ENCODE measurements around the gene ATP6V1B1.

ATP6V1B1 gene

DNA sequence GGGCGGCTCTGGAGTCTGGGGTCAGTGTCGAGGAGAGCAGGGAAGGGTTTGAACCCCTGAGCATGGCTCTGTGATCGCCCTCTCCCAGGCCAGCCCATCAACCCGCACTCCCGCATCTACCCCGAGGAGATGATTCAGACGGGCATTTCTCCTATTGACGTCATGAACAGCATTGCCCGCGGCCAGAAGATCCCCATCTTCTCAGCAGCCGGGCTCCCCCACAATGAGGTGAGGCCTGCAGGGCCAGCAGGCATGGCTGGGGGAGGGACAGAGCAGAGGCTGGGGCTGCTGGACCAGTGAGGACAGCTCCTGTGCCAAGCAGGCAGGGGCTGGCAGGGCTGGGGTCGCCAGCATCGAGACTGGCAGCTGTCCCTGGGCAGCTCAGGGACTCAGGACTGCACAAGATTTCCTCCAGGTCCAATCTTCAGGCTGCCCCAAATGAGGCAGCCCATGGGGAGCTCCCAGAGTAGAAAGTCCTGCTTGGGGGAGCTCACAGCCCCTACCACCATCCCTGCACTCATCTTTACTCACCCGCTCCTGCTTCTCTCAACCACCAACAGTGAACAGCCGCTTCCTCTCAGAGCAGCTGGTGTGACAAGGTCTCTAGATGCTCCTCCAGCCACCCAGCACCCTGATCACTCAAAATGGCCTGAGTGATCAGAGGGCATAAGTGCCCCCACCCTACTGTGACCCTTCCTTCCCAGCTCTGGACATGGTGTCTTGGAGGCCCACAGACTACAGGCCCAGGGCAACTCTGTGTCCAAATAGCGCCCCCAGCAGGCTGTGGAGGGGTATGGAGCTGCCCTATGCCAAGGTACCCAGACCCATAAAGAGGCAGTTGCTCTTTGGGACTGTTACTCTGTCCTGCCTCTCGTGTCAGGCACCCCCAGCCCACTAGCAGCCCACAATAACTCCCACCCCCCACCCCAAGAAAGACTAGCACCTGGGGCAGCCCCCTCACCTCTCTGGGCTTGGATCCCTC is 24.4 kb downstream of the ATP6V1B1 start:
- Histone ChIP-seq H3K27ac (ENCODE audit: insufficient read depth, low read depth, low read length, poor library complexity, severe bottlenecking) (no peak overlapping the region), H3K9me3 (ENCODE audit: control insufficient read depth, low read length) (no peaks in the 10 kb centered on the region), H3K4me1 (ENCODE audit: control insufficient read depth, insufficient read depth, low read length) (no peaks in the 10 kb centered on the region), H3K4me3 (ENCODE audit: insufficient read depth, low read depth, low read length) (no peak overlapping the region), H3K27me3 (ENCODE audit: control insufficient read depth, insufficient read depth, low read length, poor library complexity, severe bottlenecking) (peaks cover 38% of the 10 kb centered on the region), H3K36me3 (ENCODE audit: control insufficient read depth, insufficient read depth, low read length) (no peaks in the 10 kb centered on the region)
- WGBS, 2 experiments, result 87 to 88% methylated on average over 17 of the region's 17 CpGs

- no peak overlapping the region for H3K4me3 ChIP-seq (ENCODE audit: insufficient read depth, low read depth, low read length)
- 86 to 87% methylated on average over 14 of the region's 14 CpGs for WGBS, 2 experiments
- H3K36me3 ChIP-seq (ENCODE audit: control insufficient read depth, insufficient read depth, low read length), result no peaks in the 10 kb centered on the region
- no peaks in the 10 kb centered on the region for H3K9me3 ChIP-seq (ENCODE audit: control insufficient read depth, low read length)
- H3K27ac ChIP-seq (ENCODE audit: insufficient read depth, low read depth, low read length, poor library complexity, severe bottlenecking), result no peak overlapping the region
- H3K27me3 ChIP-seq (ENCODE audit: control insufficient read depth, insufficient read depth, low read length, poor library complexity, severe bottlenecking), result peaks cover 42% of the 10 kb centered on the region
- H3K4me1 ChIP-seq (ENCODE audit: control insufficient read depth, insufficient read depth, low read length), result no peaks in the 10 kb centered on the region
Measured at GRCh38 chr2:70960833-70961647, 25.3 kb downstream of the ATP6V1B1 start.

DNA sequence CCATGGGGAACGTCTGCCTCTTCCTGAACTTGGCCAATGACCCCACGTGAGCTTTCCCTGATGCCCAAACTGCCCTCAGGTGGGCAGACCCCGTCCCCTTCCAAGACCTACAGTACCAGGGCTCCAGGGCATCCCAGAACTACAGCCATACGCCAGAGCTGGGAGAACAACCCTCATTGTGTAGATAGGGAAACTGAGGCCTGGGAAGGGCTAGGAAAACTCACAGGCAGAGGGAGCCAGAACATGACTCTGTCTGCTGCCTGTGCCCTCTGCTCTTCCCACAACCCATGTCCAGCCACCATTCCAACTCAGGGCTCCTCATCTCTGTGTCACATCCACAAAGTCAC is 25.9 kb downstream of the ATP6V1B1 start:
- peaks cover 48% of the 10 kb centered on the region for H3K27me3 ChIP-seq (ENCODE audit: control insufficient read depth, insufficient read depth, low read length, poor library complexity, severe bottlenecking)
- WGBS, 2 experiments, result 85 to 89% methylated on average over 4 of the region's 4 CpGs
- no peak overlapping the region for H3K4me3 ChIP-seq (ENCODE audit: insufficient read depth, low read depth, low read length)
- H3K36me3 ChIP-seq (ENCODE audit: control insufficient read depth, insufficient read depth, low read length), result no peaks in the 10 kb centered on the region
- H3K27ac ChIP-seq (ENCODE audit: insufficient read depth, low read depth, low read length, poor library complexity, severe bottlenecking), result no peak overlapping the region
- H3K9me3 ChIP-seq (ENCODE audit: control insufficient read depth, low read length), result no peaks in the 10 kb centered on the region
- H3K4me1 ChIP-seq (ENCODE audit: control insufficient read depth, insufficient read depth, low read length), result no peaks in the 10 kb centered on the region

- Histone ChIP-seq H3K27ac (ENCODE audit: insufficient read depth, low read depth, low read length, poor library complexity, severe bottlenecking) (no peak overlapping the region), H3K9me3 (ENCODE audit: control insufficient read depth, low read length) (no peaks in the 10 kb centered on the region), H3K4me1 (ENCODE audit: control insufficient read depth, insufficient read depth, low read length) (no peaks in the 10 kb centered on the region), H3K36me3 (ENCODE audit: control insufficient read depth, insufficient read depth, low read length) (no peaks in the 10 kb centered on the region), H3K27me3 (ENCODE audit: control insufficient read depth, insufficient read depth, low read length, poor library complexity, severe bottlenecking) (peaks cover 56% of the 10 kb centered on the region), H3K4me3 (ENCODE audit: insufficient read depth, low read depth, low read length) (no peak overlapping the region)
- 83 to 84% methylated on average over 12 of the region's 12 CpGs for WGBS, 2 experiments
Measured at GRCh38 chr2:70962211-70962884, 26.6 kb downstream of the ATP6V1B1 start.

- H3K9me3 ChIP-seq (ENCODE audit: control insufficient read depth, low read length), result no peaks in the 10 kb centered on the region
- H3K27ac ChIP-seq (ENCODE audit: insufficient read depth, low read depth, low read length, poor library complexity, severe bottlenecking), result no peak overlapping the region
- H3K27me3 ChIP-seq (ENCODE audit: control insufficient read depth, insufficient read depth, low read length, poor library complexity, severe bottlenecking), result peaks cover 64% of the 10 kb centered on the region
- no peaks in the 10 kb centered on the region for H3K36me3 ChIP-seq (ENCODE audit: control insufficient read depth, insufficient read depth, low read length)
- H3K4me3 ChIP-seq (ENCODE audit: insufficient read depth, low read depth, low read length), result no peak overlapping the region
- H3K4me1 ChIP-seq (ENCODE audit: control insufficient read depth, insufficient read depth, low read length), result no peaks in the 10 kb centered on the region
- 76 to 79% methylated on average over 18 of the region's 18 CpGs for WGBS, 2 experiments
Measured at GRCh38 chr2:70962885-70963878, 27.5 kb downstream of the ATP6V1B1 start.

GRCh38 chr2:70964133-70964532 is 28.4 kb downstream of the ATP6V1B1 start:
- Histone ChIP-seq H3K4me1 (ENCODE audit: control insufficient read depth, insufficient read depth, low read length) (no peaks in the 10 kb centered on the region), H3K27me3 (ENCODE audit: control insufficient read depth, insufficient read depth, low read length, poor library complexity, severe bottlenecking) (peaks cover 70% of the 10 kb centered on the region), H3K9me3 (ENCODE audit: control insufficient read depth, low read length) (no peaks in the 10 kb centered on the region), H3K4me3 (ENCODE audit: insufficient read depth, low read depth, low read length) (no peak overlapping the region), H3K36me3 (ENCODE audit: control insufficient read depth, insufficient read depth, low read length) (no peaks in the 10 kb centered on the region), H3K27ac (ENCODE audit: insufficient read depth, low read depth, low read length, poor library complexity, severe bottlenecking) (no peak overlapping the region)
- WGBS, 2 experiments, result 71 to 84% methylated on average over 4 of the region's 4 CpGs

DNA sequence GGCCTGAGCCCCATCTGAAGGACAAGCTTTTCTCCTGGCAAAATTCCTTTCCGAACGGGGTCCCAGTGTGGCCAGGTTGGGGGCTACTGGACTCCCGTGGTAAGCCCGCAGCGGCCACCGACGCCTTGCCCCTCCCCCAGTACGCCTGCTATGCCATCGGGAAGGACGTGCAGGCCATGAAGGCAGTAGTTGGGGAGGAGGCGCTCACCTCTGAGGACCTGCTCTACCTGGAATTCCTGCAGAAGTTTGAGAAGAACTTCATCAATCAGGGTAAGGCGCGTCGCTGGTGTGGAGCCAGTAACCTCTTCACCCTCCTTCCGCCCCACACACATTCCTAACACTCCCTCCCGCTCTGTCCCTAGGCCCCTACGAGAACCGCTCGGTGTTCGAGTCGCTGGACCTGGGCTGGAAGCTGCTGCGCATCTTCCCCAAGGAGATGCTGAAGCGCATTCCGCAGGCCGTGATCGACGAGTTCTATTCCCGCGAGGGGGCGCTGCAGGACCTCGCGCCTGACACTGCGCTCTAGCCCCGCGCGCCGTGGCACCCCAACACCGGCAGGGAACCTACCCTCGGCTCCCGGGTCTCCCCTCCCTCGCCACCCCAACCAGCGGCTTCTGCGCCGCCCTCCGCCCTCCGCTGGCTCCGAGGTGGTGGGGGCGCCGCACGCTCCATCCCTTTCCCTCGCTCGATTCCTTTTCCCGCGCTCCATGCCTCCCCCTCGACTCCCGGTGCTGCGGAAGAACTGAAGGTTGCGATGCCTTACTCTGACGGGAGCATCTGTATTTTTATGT is 29.1 kb downstream of the ATP6V1B1 start:
- Histone ChIP-seq H3K4me1 (ENCODE audit: control insufficient read depth, insufficient read depth, low read length) (no peaks in the 10 kb centered on the region), H3K27me3 (ENCODE audit: control insufficient read depth, insufficient read depth, low read length, poor library complexity, severe bottlenecking) (peaks cover 77% of the 10 kb centered on the region), H3K36me3 (ENCODE audit: control insufficient read depth, insufficient read depth, low read length) (no peaks in the 10 kb centered on the region), H3K4me3 (ENCODE audit: insufficient read depth, low read depth, low read length) (peak overlapping the region; percentile 26), H3K27ac (ENCODE audit: insufficient read depth, low read depth, low read length, poor library complexity, severe bottlenecking) (no peak overlapping the region), H3K9me3 (ENCODE audit: control insufficient read depth, low read length) (no peaks in the 10 kb centered on the region)
- WGBS, 2 experiments, result 6% methylated on average over 57 to 59 of the region's 59 CpGs

GRCh38 chr2:70965506-70965905 is 29.8 kb downstream of the ATP6V1B1 start:
- no peaks in the 10 kb centered on the region for H3K36me3 ChIP-seq (ENCODE audit: control insufficient read depth, insufficient read depth, low read length)
- no peak overlapping the region for H3K4me3 ChIP-seq (ENCODE audit: insufficient read depth, low read depth, low read length)
- no peaks in the 10 kb centered on the region for H3K4me1 ChIP-seq (ENCODE audit: control insufficient read depth, insufficient read depth, low read length)
- 71% methylated on average over 14 of the region's 14 CpGs for WGBS, 2 experiments
- H3K27me3 ChIP-seq (ENCODE audit: control insufficient read depth, insufficient read depth, low read length, poor library complexity, severe bottlenecking), result peaks cover 83% of the 10 kb centered on the region
- H3K9me3 ChIP-seq (ENCODE audit: control insufficient read depth, low read length), result no peaks in the 10 kb centered on the region
- H3K27ac ChIP-seq (ENCODE audit: insufficient read depth, low read depth, low read length, poor library complexity, severe bottlenecking), result no peak overlapping the region

- H3K4me1 ChIP-seq (ENCODE audit: control insufficient read depth, insufficient read depth, low read length), result no peaks in the 10 kb centered on the region
- peaks cover 95% of the 10 kb centered on the region for H3K27me3 ChIP-seq (ENCODE audit: control insufficient read depth, insufficient read depth, low read length, poor library complexity, severe bottlenecking)
- WGBS, 2 experiments, result 59 to 70% methylated on average over 4 of the region's 4 CpGs
- H3K36me3 ChIP-seq (ENCODE audit: control insufficient read depth, insufficient read depth, low read length), result no peaks in the 10 kb centered on the region
- no peak overlapping the region for H3K4me3 ChIP-seq (ENCODE audit: insufficient read depth, low read depth, low read length)
- no peaks in the 10 kb centered on the region for H3K9me3 ChIP-seq (ENCODE audit: control insufficient read depth, low read length)
- no peak overlapping the region for H3K27ac ChIP-seq (ENCODE audit: insufficient read depth, low read depth, low read length, poor library complexity, severe bottlenecking)
Measured at GRCh38 chr2:70966681-70967080, 31.0 kb downstream of the ATP6V1B1 start.
